HCT116 (cell line): Measurements from ENCODE around the gene LIN7C. TPM values are rescaled to one million over a fixed set of nuclear protein-coding genes. Genes with fewer than 3 reads are reported as not detected.

Experiments
- ATAC-seq: fragments of 200-7000 bp; cut with Tn5 transposase; 2 replicates; pipeline ENCODE4 v1.9.1; 2020; ENCODE audit warnings: mild to moderate bottlenecking, moderate library complexity
- BruUV-seq: library from RNA; stranded (reverse); fragments of 400-500 nt; replicated peaks from 2 replicates; lab custom pipeline; 2021; lab: Mats Ljungman, UMichigan
- CTCF ChIA-PET: fragments of 300-600 bp; sonication (Branson Sonifier 250); formaldehyde crosslinking; loops from one replicate; lab custom pipeline; 2021; ENCODE audit warnings: antibody characterized with exemption; lab: Charles Lee
- POLR2A ChIA-PET: fragments of 300-600, 350-600 bp; sonication (Branson Sonifier 250); formaldehyde crosslinking; loops from one replicate; lab custom pipeline; 2021; ENCODE audit warnings: antibody characterized with exemption; lab: Charles Lee
- RAD21 ChIA-PET, 2 experiments: fragments of 300-600 bp; sonication (Branson Sonifier 250); formaldehyde crosslinking; loops; one replicate each; lab custom pipeline; 2023; ENCODE audit warnings: low total read pairs in 2 of 2; ENCODE audit not compliant: uncharacterized antibody in 2 of 2, unreplicated experiment in 2 of 2, low non-redundant PET in 1 of 2; lab: Charles Lee
- DNase-seq: peaks from one replicate; pipeline ENCODE4 v3.0.0-alpha.2; 2010; ENCODE audit warnings: low read depth, low spot score
- H2AFZ ChIP-seq: fragments of 200-600 bp; shearing (Covaris generic), sonication (generic); 2 replicates; pipeline ENCODE4 v1.6.1; 2017; ENCODE audit warnings: low read depth, mixed run types, mixed read lengths, antibody characterized with exemption, low read length; ENCODE audit not compliant: poor library complexity, severe bottlenecking
- H3K27ac ChIP-seq: 2 replicates; pipeline ENCODE4 v1.5.1; 2012; ENCODE audit warnings: low read depth, low read length
- H3K27me3 ChIP-seq: fragments of 200-600 bp; sonication (generic); 2 replicates; pipeline ENCODE4 v1.6.1; 2016; ENCODE audit warnings: mixed run types, low read length, mixed read lengths; ENCODE audit not compliant: insufficient read depth
- H3K36me3 ChIP-seq, 2 experiments: fragments of 200-500 bp in 1 of 2; fragments of 200-600 bp in 1 of 2; sonication (Bioruptor generic) in 1 of 2; sonication (generic) in 1 of 2; 2 replicates each; pipeline versions ENCODE4 v1.5.1 to v1.6.1; 2014 to 2016; ENCODE audit warnings: low read length in 2 of 2, inconsistent platforms in 1 of 2, mixed read lengths in 1 of 2, mixed run types in 1 of 2; ENCODE audit not compliant: insufficient read depth in 2 of 2, control insufficient read depth in 1 of 2
- H3K4me1 ChIP-seq, 2 experiments: fragments of 200-600 bp in 1 of 2; sonication (generic) in 1 of 2; 2 replicates each; pipeline versions ENCODE4 v1.5.1 to v1.6.1; 2012 to 2017; ENCODE audit warnings: low read length in 2 of 2, inconsistent platforms in 1 of 2, mild to moderate bottlenecking in 1 of 2, mixed read lengths in 1 of 2, mixed run types in 1 of 2, moderate library complexity in 1 of 2; ENCODE audit not compliant: insufficient read depth in 2 of 2, control insufficient read depth in 1 of 2
- H3K4me2 ChIP-seq: fragments of 200-600 bp; sonication (generic); 2 replicates; pipeline ENCODE4 v1.6.1; 2017; ENCODE audit warnings: mixed run types, low read length, mixed read lengths
- H3K4me3 ChIP-seq, 2 experiments: fragments of 200-600 bp in 1 of 2; sonication (generic) in 1 of 2; replicated peaks in 1 of 2; 2 replicates each; pipeline ENCODE4 v1.5.1; 2011 to 2016; ENCODE audit warnings: low read length in 2 of 2, control low read depth in 1 of 2, low read depth in 1 of 2, mild to moderate bottlenecking in 1 of 2, mixed read lengths in 1 of 2, mixed run types in 1 of 2
- H3K79me2 ChIP-seq: fragments of 200-600 bp; sonication (generic); 2 replicates; pipeline ENCODE4 v1.6.1; 2017; ENCODE audit warnings: mild to moderate bottlenecking, mixed run types, low read length, moderate library complexity, mixed read lengths; ENCODE audit not compliant: insufficient read depth
- H3K9ac ChIP-seq: fragments of 200-600 bp; sonication (generic); 2 replicates; pipeline ENCODE4 v1.6.1; 2016; ENCODE audit warnings: low read length, mixed read lengths
- H3K9me2 ChIP-seq: fragments of 200-600 bp; sonication (generic), shearing (Covaris generic); 2 replicates; pipeline ENCODE4 v1.6.1; 2017; ENCODE audit warnings: mixed run types, mild to moderate bottlenecking, moderate library complexity; ENCODE audit not compliant: insufficient read depth
- H3K9me3 ChIP-seq, 2 experiments: fragments of 200-500 bp in 1 of 2; fragments of 200-600 bp in 1 of 2; sonication (Bioruptor generic) in 1 of 2; sonication (generic) in 1 of 2; 2 replicates each; pipeline ENCODE4 v1.6.1; 2014 to 2017; ENCODE audit warnings: low read length in 2 of 2, mixed read lengths in 2 of 2, inconsistent platforms in 1 of 2, low read depth in 1 of 2, mild to moderate bottlenecking in 1 of 2, mixed run types in 1 of 2, moderate library complexity in 1 of 2; ENCODE audit not compliant: control insufficient read depth in 1 of 2, insufficient read depth in 1 of 2
- H4K20me1 ChIP-seq: fragments of 200-600 bp; sonication (generic), shearing (Covaris generic); 2 replicates; pipeline ENCODE4 v1.6.1; 2017; ENCODE audit warnings: mixed run types, mild to moderate bottlenecking, moderate library complexity; ENCODE audit not compliant: insufficient read depth
- EGR1 ChIP-seq: IDR thresholded peaks from 2 replicates; pipeline ENCODE4 v1.6.1; 2012; ENCODE audit warnings: low read depth
- EZH2 ChIP-seq: fragments of 200-600 bp; sonication (generic); IDR thresholded peaks from 2 replicates; pipeline ENCODE4 v1.6.1; 2017; ENCODE audit warnings: antibody characterized with exemption, mixed run types
- POLR2A ChIP-seq: IDR thresholded peaks from 2 replicates; pipeline ENCODE4 v1.7.0; 2011; ENCODE audit warnings: borderline replicate concordance; ENCODE audit not compliant: insufficient read depth, insufficient read length; ENCODE audit errors: extremely low read depth
- RAD21 ChIP-seq: IDR thresholded peaks from 2 replicates; pipeline ENCODE4 v1.6.1; 2012; ENCODE audit warnings: low read depth, mild to moderate bottlenecking
- SIN3A ChIP-seq: IDR thresholded peaks from 2 replicates; pipeline ENCODE4 v1.6.1; 2012; ENCODE audit warnings: low read depth
- SP1 ChIP-seq: IDR thresholded peaks from 2 replicates; pipeline ENCODE4 v1.6.1; 2012; ENCODE audit warnings: low read depth
- SRF ChIP-seq: IDR thresholded peaks from 2 replicates; pipeline ENCODE4 v1.6.1; 2012; ENCODE audit warnings: low read depth
- TCF7L2 ChIP-seq: IDR thresholded peaks from 2 replicates; pipeline ENCODE4 v1.7.0; 2011; ENCODE audit warnings: borderline replicate concordance, inconsistent platforms; ENCODE audit not compliant: insufficient read depth, insufficient read length; ENCODE audit errors: extremely low read depth
- YY1 ChIP-seq: IDR thresholded peaks from 2 replicates; pipeline ENCODE4 v1.6.1; 2011; ENCODE audit warnings: low read length, low read depth, moderate library complexity, mild to moderate bottlenecking; ENCODE audit not compliant: insufficient replicate concordance; ENCODE audit errors: extremely low read depth
- ZNF274 ChIP-seq: fragments of 200-500 bp; sonication (Bioruptor generic); IDR thresholded peaks from 2 replicates; pipeline ENCODE4 v1.6.1; 2014; ENCODE audit warnings: mild to moderate bottlenecking, low read depth, low read length, inconsistent platforms
- intact Hi-C: fragments of 100-400 bp; cut with micrococcal nuclease; formaldehyde crosslinking; loops from 2 replicates; pipeline ENCODE4 v1.10.0; 2022
- total RNA-seq: library from RNA; stranded (reverse); gene quantifications from one replicate; pipeline ENCODE4 v1.2.1, GENCODE V29; 2021; ENCODE audit not compliant: unreplicated experiment
- TF ChIP-seq, protein P1 (sequence below): IDR thresholded peaks from 2 replicates; pipeline ENCODE4 v1.6.1; 2011; ENCODE audit warnings: mild to moderate bottlenecking, low read length, moderate library complexity; ENCODE audit not compliant: insufficient replicate concordance; ENCODE audit errors: extremely low read depth
- TF ChIP-seq, protein P2 (sequence below): IDR thresholded peaks from 2 replicates; pipeline ENCODE4 v1.6.1; 2012; ENCODE audit warnings: low read depth
- TF ChIP-seq, protein P3 (sequence below): IDR thresholded peaks from 2 replicates; pipeline ENCODE4 v1.6.1; 2012

Gene LIN7C
- total RNA-seq, 1 experiment from 2014 or later: 48.2 TPM

DNA sequence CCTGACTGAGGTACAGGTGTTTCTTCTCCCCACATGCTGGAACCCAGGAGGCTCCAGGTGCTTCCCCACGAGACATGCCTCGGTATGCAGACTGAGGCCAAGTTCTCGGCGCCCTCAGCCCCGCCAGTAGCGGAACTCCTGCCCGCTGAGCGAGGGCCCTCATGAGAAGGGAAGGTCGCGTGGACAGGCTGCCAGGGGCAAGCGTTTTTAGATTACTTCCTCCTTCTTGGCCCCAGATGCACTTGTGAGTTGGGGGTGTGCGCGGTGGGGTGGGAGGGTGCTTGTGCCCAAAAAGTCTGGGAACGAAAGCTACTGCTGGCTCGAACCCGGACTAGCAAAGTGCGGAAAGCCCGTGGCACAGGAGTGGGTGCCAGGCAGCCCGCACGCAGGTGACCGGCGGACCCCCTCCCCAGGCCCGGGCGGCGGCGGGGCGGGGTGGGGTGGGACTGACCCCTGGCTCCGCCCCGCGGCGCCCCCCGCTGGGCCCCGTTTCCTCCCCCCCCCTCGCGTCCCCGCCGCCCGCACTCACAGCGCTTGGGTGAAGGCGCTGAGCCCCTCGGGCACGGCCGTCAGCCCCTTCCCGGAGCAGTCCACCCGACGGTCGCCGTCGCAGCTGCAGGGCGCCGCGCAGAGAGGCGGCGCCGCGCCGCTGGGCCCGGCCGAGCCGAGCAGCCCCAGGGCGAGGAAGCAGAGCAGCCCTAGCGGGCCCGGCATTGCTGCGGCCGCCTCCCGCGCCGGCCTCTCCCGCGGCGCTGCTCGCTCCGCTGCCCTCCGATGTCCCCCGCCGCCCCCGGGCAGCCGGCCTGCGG, 34.8 kb downstream of the LIN7C start:
- H3K4me3 ChIP-seq: peak overlapping the region; percentile 59 to 68
- no peaks in the 10 kb centered on the region for H3K79me2 ChIP-seq
- TF ChIP-seq SIN3A (no peak), YY1 (no peak), SRF (no peak), TCF7L2 (no peak), POLR2A (no peak), RAD21 (no peak), SP1 (no peak), ZNF274 (no peak), EZH2 (no peak), EGR1 (no peak)
- TF ChIP-seq, protein P1, sequence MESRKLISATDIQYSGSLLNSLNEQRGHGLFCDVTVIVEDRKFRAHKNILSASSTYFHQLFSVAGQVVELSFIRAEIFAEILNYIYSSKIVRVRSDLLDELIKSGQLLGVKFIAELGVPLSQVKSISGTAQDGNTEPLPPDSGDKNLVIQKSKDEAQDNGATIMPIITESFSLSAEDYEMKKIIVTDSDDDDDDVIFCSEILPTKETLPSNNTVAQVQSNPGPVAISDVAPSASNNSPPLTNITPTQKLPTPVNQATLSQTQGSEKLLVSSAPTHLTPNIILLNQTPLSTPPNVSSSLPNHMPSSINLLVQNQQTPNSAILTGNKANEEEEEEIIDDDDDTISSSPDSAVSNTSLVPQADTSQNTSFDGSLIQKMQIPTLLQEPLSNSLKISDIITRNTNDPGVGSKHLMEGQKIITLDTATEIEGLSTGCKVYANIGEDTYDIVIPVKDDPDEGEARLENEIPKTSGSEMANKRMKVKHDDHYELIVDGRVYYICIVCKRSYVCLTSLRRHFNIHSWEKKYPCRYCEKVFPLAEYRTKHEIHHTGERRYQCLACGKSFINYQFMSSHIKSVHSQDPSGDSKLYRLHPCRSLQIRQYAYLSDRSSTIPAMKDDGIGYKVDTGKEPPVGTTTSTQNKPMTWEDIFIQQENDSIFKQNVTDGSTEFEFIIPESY: no peak
- TF ChIP-seq, protein P2, sequence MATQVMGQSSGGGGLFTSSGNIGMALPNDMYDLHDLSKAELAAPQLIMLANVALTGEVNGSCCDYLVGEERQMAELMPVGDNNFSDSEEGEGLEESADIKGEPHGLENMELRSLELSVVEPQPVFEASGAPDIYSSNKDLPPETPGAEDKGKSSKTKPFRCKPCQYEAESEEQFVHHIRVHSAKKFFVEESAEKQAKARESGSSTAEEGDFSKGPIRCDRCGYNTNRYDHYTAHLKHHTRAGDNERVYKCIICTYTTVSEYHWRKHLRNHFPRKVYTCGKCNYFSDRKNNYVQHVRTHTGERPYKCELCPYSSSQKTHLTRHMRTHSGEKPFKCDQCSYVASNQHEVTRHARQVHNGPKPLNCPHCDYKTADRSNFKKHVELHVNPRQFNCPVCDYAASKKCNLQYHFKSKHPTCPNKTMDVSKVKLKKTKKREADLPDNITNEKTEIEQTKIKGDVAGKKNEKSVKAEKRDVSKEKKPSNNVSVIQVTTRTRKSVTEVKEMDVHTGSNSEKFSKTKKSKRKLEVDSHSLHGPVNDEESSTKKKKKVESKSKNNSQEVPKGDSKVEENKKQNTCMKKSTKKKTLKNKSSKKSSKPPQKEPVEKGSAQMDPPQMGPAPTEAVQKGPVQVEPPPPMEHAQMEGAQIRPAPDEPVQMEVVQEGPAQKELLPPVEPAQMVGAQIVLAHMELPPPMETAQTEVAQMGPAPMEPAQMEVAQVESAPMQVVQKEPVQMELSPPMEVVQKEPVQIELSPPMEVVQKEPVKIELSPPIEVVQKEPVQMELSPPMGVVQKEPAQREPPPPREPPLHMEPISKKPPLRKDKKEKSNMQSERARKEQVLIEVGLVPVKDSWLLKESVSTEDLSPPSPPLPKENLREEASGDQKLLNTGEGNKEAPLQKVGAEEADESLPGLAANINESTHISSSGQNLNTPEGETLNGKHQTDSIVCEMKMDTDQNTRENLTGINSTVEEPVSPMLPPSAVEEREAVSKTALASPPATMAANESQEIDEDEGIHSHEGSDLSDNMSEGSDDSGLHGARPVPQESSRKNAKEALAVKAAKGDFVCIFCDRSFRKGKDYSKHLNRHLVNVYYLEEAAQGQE: no peak
- TF ChIP-seq, protein P3, sequence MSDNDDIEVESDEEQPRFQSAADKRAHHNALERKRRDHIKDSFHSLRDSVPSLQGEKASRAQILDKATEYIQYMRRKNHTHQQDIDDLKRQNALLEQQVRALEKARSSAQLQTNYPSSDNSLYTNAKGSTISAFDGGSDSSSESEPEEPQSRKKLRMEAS: no peak
- DNase-seq (no peak), ATAC-seq (peak; percentile 71)
- no peaks in the 10 kb centered on the region for H3K36me3 ChIP-seq
- H2AFZ ChIP-seq: peak overlapping the region; percentile 71
- H3K9me3 ChIP-seq: no peaks in the 10 kb centered on the region
- peaks cover 8 to 16% of the 10 kb centered on the region in 2 experiments; a peak in 3 of 4 replicates for H3K4me1 ChIP-seq
- intact Hi-C loops: no loop called here
- ChIA-PET RAD21 (no interaction called here), POLR2A (no interaction called here), CTCF (interaction anchor here (1.0 to 1.5 kb wide), 4 partner anchors 14 to 288 kb away, joined by 3 to 16 read pairs (median 6); no protein-coding TSS in a partner anchor)
- H3K4me2 ChIP-seq: peak overlapping the region; percentile 78
- BruUV-seq: no TSS peak
- no peaks in the 10 kb centered on the region for H3K9me2 ChIP-seq
- no peaks in the 10 kb centered on the region for H4K20me1 ChIP-seq
- H3K9ac ChIP-seq: peak overlapping the region; percentile 57
- peak overlapping the region; percentile 67; the same call in 1 of the 2 replicates for H3K27ac ChIP-seq
- H3K27me3 ChIP-seq: no peaks in the 10 kb centered on the region
